Smooth muscle cell of the brain vasculature (primary cell): ENCODE measurements around the gene DNMT3L.

Experiments used
- DNase-seq: peaks from one replicate; pipeline ENCODE4 v3.0.0-alpha.2; 2012; ENCODE audit warnings: low read depth, low spot score

DNMT3L gene

GRCh38 chr21:44279354-44280260 lies 17.9 kb upstream of the DNMT3L start:
- no peak for DNase-seq

DNA sequence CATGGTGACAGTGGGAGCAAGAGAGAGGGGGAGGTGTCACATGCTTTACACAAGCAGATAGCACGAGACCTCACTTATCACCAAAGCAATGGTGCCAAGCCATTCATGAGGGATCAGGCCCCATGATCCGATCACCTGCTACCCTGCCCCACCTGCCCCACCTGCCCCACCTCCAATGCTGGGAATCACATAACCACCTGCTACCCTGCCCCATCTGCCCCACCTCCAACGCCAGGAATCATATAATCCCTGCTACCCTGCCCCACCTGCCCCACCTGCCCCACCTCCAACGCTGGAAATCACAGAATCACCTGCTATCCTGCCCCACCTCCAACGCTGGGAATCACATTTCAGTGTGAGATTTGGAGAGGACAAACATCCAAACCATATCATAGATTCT lies 13.3 kb upstream of the DNMT3L start:
- no peak for DNase-seq

DNA sequence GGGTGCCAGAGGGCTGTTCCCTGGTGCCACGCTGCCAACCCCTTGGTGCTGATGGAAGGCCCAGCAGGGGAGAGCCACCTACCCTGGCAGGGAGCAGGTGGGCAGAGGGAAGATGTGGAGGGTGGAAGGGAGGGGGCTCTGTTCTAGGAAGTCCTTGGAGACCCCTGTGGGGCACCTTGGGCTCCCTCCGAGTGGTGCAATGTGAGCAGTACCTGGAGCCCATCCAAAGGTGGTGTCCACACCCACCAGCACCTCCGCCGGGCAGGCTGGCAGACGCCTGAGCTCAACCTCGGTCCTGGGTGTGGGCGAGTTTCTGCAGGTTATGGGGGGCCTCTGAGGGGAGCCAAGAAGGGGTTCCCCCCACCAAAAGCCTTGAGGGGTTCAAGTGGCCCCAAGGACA lies 11.3 kb upstream of the DNMT3L start:
- DNase-seq = no peak

DNA sequence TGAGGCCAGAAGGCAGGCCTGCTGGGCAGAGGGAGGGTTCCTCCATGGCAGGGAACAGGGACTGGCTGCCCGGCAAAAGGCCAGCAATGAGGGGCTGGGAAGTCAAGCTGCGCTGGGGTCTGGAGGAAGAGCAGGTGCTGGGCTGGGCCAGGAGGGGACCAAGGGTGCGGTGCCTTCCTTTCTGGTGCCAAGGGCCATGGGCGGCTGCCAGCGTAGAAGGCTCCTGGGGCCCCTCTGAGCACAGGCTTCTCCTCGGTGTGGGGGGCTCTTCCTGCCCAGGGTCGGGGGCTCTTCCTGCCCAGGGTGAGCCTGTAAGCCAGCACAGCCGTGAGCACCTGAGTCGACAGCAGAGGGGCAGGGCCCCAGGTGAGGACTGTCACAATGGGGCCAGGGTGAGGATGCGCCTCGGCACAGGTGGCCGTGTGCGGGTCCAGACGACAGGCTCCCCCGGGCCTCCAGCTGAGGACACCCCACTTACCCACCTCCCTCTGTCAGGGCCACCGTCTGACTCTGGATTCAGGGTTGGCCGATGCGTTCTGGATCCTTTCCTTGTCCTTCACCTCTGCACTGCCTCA lies 10.7 kb upstream of the DNMT3L start:
- DNase-seq = no peak

DNA sequence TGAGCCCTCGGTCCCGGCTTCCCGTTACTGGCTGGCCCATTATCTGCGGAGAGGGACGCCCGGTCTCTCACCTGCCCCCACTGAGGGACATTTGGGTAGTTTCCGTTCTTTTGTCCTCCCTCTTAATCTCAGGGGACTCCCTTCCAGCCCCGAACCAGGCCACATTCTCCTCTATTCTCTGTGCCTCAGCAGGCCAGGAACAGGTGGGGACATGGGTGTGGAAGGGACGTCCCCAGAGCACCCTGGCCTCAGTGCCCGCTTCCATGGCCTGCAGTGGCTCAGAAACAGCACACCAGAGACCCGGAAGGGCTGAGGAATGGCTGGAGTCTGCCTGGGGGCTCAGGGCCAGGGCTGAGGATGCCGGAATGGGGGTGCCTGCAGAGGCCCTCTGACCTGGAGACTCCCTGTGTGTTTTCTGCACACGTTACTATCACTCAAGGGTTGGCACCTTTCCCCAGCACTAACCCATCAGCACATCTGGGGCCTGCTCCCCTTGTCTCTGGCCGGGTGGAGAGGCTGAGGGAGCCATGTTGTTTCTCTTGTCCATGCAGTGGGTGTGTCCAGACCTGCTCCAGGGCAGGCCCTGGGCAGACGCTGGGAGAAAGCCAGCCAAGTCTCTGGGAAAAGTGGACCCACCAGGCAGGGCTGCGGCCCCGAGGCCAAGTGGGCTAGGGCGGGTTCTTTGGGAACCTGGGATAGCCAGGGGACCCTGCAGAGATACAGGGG lies 10.0 kb upstream of the DNMT3L start:
- DNase-seq = no peak

DNA sequence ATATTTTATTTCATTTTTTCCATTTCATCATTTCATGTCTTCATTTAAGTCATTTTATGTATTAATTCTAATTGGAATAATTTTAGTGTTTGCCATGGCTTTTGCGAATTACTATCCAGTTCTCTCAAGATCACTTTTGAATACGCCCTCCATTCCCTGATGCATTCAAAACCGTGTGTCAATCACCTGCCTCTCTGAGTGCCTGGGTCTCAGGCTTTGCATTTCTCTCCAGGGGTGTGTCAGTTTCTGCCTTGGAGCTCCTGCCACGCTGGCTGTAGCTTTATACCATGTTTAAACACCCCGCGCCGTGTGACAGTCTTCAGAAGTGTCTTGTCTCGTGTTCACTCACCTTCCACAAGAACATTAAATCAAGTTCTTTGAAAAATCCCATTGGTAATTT lies 7.4 kb upstream of the DNMT3L start:
- no peak for DNase-seq

DNA sequence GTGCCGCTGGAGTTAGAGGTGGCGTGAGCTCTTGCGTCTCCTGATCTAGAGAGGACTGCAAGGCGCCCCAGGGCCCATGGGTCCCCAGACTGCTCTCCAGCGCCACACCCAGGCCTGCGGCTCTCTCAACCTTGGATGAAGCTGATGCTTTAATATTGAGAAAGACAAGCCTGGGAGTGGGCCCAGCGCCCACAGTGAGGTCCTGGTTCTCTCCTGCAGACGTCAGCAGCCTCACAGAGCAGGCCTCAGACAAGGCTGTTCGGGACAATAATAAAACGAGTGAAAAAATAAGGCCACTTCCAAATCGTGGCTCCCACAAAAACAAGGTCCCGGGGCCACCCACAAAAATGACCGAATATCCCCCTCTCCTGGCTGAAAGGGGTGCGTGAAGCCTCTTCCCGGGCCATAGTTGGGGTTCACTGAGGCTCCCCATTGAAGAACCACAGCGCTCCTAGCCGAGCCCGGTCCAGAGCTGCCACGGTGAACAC lies 6.0 kb upstream of the DNMT3L start:
- no peak for DNase-seq

DNA sequence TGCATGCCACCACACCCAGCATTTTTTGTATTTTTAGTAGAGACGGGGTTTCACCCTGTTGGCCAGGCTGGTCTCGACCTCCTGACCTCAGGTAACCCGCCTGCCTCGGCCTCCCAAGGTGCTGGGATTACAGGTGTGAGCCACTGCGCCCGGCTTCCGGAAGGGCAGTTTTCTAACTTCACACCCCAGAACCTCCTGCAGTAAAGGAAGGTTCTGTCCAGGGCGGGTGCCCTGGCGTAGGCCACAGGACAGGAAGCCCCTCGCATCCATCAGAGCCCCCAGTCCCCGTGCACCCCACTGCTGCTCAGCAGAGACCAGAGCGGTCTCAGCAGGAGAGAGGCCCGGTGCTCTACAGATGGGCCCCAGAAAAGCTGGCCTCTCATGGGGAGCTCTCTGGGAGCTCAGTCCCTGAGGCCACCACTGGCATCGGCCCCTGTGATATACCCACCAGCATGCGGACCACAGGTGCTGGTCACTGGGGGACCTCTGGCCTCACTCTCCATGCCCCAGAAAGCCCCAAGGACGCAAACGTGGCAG lies 4.1 kb upstream of the DNMT3L start:
- DNase-seq = no peak

DNA sequence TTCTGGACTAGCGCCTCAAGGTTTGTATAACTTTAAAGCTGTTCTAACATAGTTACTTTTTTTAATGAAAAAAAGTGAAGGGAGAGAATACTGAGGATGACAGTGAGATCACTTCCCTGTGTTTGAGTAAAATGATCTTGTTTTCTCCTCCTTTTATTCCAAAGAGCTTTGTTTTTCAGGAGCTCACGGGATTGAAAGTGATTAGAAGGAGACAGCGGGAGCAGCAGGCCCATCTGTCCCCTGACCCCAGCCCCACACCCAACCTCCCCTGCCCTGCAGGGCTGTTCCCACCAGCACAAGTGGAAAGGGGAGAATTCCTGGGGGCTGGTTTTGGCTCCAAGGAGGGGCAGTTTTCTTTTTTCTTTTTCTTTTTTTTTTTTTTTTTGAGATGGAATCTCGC lies 2.1 kb upstream of the DNMT3L start:
- no peak for DNase-seq

DNA sequence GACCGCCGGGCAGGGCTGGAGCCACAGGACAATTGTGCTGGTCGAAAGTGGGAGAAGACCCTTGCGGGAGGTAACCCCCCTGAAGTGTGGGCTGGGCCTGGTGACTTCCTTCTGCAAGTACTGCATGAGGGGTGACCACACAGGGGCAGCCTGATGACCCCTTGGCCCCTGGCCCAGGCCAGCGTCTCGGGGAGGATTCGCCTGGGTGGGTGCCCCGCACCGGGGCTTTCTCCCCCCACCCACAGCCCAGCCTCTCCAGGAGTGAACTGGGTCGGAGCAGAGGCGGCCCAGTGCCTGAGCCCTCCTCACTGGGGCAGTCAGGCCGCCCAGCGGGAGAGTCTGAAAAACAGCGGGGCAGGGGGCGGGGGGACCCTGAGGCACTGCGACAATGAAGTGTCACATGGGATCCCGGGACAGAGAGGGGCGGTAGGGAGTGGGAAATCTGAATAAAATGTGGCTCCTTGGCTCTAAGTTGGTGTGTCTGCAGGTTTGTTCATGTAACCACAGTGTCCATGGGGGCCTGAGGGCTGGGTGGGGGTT lies 1.6 kb upstream of the DNMT3L start:
- no peak for DNase-seq

DNA sequence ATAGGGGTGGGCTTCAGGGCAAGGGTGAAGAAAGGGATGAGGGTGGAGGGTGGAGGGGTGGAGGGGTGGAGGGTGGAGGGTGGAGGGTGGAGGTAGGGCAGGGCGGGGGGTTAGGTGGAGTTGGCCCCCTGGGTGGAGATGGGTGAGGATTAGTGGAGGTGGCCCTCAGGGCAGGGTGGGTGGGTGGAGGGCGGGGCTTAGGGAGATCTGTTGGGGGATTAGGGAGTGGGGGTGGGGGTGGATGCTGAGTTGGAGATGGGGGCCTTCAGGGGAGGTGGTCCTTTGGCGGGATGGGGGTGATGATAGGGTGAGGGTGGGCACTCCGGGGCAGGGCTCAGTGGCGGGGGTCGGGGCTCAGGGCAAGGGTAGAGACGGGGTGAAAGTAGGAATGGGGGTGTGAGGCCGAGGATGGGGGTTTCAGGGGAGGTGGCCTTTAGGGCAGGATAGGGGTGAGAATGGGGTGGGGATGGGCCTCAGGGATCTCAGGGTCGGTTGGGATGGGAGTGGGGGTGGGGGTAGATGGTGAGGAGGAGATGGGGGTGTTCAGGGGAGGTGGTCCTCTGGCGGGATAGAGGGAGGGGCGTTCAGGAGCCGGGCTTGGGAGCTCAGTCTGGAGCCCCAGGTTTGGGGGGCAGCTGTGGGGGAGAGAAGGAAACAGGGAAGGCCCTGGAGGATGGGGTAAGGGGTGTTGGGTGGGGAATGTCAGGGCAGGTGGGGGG lies 800 bp upstream of the DNMT3L start:
- no peak for DNase-seq

- no peak for DNase-seq
Observed at GRCh38 chr21:44260791-44261631, 686 bp downstream of the DNMT3L start.

DNA sequence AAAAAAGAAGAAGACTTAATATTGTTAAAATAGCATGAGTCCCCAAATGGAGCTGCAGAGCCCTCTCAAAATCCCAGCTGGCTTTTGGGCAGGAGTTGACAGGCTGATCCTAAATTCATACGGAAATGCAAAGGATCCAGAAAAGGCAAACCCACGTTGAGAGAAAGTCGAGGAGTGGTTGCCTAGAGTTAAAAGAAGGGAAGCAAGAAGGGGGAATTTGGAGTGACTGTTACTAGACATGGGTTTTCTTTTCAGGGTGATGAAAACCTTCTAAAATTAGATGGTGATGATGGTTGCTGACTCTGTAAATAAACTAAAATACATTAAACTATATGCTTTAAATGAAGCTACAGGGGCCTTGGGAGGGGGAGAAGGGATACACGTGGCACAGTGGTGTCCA lies 1.6 kb downstream of the DNMT3L start:
- DNase-seq = no peak

DNA sequence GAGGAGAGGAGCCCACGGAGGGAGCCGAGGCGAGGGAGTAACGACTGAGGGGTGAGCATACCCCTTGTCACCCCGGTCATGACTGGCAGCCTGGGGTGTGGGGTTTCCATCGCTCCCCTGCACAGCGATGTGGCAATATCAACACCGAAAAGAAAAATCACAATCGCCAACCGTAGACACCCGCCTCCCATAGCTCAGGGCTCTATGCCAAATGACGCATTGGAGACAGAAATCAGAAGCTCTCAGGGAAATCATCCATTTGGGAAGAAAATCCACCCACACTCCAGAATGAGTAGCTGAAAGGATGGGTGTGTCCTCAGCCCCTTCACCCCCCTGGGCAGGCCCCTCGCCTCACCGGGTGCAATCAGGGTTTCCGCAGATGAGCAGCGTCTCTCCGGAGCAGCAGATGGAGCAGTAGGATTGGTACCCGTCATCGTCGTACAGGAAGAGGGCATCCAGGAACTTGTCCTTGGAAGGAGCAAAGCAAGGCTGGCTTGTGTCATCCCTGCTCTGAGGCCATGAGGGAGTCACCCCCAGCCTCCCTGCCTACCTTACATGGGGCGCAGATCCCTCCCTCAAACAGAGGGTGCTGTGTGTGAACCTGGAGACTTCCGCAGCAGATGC lies 2.5 kb downstream of the DNMT3L start:
- no peak for DNase-seq

- no peak for DNase-seq
Observed at GRCh38 chr21:44258056-44258725, 3.5 kb downstream of the DNMT3L start.

DNA sequence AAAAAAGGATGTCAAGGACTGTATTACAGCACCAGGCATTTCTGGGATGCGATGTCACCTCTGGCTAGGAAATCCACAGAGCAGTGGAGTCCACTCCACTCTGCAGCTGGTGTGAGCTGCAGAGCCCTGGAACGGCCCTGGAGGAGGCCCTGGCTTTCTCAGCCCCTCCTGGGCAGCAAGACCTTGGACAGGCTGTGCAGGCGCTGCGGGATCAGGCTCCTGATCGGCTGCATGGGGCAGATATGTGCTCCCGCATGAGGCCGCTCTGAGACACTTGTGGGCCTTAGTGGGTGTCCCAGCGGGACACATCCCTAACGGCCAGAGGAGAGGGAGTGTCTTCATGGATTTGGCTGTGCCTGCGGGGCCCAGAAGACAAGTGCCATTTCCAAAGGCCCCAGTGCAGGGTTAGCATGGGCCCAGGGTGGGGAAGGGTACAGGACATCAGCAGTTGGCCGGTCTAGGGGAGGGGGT lies 6.2 kb downstream of the DNMT3L start:
- DNase-seq = no peak

GRCh38 chr21:44253832-44254710 lies 7.6 kb downstream of the DNMT3L start:
- DNase-seq = no peak
